ENCODE data around the gene ZNF274.
"Not testable (repeated sequence)": the region's sequence is repeated elsewhere in the genome, so short reads cannot be mapped to it uniquely, and the experiment has no call there.

ZNF274 gene

DNA sequence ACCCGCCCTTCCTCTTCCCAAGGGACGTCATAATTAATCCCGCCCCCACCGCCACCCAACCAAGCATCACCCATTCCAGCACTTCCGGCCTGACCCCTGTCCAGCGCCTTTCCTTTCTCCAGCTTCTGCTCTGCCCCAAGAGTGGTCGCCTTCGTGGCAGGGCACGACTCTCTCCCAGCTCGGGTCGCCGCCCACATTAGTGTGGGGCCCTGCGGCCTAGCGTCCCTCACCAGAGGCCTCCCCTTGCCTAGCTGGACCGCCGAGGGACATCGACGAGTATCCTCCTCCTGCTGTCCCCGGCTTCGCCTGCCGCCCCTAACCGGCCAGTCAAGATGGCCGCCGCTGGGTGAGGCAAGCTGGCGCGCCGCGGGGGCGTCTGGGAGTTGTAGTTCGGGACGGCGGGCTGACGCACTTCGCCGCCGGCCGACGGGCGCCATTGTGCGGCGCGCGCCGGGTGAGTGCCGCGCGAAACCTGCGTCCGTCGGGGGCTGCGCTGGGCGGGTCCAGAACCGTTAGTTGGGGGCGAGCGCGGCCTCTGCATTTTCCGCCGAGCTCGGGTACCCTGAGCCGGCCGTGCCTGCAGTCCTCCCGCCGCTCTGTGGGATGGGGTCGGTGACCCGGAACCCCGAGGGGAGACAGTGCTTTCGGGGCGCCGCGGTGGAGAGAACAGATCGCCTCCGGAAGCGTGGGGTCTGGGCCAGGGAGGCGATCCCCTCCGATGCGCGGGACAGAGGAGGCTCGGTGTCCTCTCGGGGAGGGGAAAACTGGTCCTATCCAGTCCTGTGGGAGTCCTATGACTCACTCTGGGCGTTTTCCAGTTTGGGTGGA is at the start of gene ZNF274:
Gene ZNF274, plus strand, starts transcription at position 73 of the 828 bp plus-strand sequence. CDS start 905 bp downstream, outside the sequence.
- peak; percentile 95 for DNase-seq

DNA sequence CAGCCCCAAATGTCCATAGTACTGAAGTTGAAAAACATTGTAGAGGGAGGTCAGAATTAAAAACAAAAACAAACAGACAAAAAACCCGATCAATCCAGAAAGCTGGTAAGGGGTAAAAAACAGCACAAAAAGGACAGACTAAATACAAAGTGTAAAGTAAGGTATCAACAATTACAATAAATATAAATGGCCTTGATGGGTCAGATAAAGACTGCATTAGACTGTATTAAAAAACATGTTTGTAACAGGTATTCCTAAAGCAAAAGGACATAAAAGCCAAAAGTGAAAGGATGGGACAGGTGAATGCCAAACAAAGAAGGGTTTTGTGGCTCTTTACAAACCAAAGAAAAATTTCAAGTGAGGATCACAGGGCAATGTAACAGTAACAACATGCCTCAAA is 48.6 kb upstream of the ZNF274 start:
- DNase-seq = no peak

DNA sequence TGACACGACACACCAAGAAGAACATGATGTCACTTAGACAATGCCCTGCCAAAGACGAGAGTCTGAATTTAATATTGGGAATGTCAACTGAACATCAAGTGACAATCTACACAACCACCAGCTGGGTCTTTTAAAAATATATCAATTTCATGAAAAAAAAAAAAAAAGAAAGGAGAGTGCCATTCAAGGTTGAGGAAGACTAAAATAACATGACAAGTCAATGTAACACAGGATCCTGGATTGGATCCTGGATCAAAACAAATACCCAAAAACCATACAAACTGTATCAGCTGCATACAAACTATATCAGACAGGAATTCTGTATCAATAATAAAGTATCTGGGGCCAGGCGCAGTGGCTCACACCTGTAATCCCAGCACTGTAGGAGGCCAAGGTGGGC is 37.0 kb upstream of the ZNF274 start:
- DNase-seq = no peak

DNA sequence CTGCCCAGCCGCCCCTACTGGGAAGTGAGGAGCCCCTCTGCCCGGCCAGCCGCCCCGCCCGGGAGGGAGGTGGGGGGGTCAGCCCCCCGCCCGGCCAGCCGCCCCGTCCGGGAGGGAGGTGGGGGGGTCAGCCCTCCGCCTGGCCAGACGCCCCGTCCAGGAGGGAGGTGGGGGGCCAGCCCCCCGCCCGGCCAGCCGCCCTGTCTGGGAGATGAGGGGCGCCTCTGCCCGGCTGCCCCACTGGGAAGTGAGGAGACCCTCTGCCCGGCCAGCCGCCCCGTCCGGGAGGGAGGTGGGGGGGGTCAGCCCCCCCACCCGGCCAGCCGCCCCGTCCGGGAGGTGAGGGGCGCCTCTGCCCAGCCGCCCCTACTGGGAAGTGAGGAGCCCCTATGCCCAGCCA is 35.4 kb upstream of the ZNF274 start:
- DNase-seq = not testable (repeated sequence)

DNA sequence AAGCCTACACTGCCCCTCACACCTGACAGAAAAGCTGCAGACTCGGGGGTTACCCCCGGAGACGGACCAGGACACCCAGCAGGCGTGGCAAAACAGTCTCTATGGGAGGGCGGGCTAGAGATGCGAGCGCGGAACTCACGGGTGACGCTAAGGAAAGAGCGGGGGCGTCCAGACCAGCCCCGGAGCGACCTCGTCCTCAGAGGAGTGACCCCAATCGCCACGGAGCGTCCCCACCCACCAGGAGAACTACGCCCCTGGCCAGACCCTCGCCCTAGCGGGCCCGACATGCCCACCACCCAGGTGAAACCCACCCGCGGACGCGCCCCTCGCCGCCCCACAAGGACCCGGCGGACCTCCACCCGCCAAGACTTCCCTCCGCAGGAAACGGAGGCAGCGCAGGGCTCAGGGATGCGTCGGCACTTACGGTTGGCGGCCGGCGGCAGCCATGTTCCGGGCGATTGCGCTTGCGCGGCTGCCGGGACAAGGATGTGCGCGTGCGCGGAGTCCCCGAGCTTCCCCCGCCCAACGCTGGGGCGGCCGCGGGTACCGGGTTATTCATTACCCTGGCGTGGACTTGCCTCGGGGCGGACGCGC is 32.4 kb upstream of the ZNF274 start, which contains the start of gene ZNF329:
Gene ZNF329, minus strand, starts transcription at position 462 of the 594 bp plus-strand sequence. CDS start 21,286 bp downstream, outside the sequence.
- peak; percentile 89 for DNase-seq

DNA sequence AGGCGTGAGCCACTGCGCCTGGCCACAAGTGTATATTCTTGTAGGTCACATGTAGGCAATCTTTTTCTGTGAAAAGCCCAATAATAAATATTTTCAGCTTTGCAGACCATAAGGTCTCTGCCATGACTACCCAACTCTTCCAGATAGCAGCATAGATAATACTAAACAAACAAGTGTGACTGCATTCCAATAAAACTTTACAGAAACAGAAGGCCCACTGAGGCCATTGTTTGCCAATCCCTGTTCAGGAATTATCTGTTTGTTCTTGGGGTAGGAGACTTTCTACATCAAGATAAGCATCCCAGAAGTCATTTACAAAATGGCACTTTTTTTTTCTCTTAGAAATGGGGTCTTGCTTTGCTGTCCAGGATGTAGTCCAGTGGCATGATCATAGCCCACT is 29.5 kb upstream of the ZNF274 start:
- no peak for DNase-seq

DNA sequence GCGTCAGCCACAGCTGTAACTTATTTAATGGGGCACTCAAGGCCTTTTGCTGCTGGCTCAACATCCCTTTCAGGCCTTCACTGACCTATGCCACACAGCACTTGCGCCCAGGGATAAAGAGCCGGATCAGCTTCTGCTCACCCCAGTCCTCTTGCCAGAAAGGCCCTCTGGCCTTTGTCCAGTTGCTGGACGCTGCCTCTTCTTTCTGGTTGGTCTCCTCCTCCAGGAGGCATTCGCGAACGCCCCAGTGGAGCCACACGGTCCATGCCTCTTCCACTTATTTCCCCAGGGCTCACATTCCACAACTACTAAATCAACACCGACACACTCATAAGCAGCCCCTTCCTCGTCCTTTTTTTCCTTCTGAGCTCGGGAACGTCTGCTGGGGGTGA is 28.6 kb upstream of the ZNF274 start:
- peak; percentile 76 for DNase-seq

DNA sequence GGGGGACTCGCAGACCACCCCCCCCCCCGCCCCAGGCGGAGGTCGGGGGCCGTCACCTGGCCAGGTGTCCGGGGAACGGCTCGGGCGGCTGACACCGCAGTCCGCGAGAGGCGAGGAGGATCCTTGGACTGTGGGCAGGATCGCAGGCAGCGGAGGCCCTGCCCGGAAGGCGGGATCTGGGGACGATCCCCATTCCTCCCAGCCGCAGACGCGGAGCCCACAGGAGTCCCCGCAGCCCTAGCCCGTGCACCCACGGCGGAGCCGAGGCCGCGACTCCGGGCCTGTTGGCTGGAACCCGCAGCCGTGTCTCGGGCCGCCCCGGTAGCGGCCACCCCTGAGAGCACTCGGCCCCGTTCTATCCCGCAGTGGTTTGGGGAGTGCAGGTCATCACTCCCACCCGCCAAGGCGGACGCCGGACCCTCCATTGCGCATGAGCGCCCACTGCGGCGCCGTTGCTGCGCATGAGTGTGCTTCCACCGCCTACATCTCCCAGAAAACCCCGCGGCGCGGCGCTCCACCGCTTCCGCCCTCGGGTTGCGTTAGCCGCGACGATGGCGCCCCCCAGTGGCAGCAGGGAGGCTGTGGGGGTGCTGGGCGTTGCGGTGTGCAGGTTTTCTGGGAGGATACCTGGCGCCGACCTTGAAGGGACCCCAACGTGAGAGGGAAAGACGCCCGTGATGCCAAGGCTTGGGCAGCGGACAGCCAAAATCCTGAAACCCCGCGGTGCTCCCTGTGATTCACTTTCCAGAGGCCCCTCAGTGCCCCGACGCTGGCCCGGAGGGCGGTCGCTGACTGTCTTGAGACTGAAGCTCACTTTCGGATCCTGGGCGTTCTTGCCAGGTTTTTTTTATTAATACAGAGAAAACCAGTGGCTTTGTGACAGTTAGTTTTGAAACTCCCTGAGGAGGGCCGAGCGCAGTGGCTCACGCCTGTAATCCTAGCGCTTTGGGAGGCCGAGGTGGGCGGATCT is 27.9 kb upstream of the ZNF274 start:
- peak; percentile 97 for DNase-seq

DNA sequence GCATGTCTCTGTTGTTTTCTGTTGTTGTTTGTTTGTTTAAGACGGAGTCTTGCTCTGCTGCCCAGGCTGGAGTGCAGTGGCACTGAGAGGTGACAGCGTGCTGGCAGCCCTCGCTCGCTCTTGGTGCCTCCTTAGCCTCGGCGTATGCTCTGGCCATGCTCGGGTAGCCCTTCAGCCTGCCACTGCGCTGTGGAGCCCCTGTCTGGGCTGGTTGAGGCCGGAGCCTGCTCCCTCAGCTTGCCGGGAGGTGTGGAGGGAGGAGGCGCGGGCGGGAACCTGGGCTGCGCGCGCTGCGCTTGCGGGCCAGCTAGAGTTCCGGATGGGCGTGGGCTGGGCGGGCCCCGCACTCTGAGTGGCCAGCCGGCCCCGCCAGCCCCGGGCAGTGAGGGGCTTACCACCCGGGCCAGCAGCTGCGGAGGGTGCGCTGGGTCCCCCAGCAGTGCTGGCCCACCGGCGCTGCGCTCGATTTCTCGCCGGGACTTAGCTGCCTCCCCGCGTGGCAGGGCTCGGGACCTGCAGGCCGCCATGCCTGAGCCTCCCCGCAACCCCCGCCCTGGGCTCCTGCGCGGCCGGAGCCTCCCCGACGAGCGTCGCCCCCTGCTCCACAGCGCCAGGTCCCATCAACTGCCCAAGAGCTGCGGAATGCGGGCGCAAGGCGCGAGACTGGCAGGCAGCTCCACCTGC is 25.7 kb upstream of the ZNF274 start:
- DNase-seq = no peak

DNA sequence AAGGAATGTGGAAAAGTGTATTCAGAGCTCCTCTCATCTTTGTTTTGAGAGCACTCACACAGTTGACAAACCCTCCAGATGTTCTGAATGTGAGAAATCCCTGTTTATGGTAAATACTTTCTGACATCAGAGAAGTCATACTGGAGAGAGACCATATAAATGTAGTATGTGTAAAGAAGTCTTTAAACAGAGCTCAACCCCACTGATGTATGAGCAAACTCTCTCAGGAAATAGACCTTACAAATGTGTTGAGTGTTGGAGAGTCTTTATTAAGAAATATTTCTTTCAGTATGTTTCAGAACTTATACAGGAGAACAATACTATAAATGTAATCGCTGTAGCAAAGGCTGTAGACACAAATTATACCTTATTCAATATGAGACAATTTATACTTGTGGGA is 16.6 kb upstream of the ZNF274 start:
- DNase-seq = no peak

DNA sequence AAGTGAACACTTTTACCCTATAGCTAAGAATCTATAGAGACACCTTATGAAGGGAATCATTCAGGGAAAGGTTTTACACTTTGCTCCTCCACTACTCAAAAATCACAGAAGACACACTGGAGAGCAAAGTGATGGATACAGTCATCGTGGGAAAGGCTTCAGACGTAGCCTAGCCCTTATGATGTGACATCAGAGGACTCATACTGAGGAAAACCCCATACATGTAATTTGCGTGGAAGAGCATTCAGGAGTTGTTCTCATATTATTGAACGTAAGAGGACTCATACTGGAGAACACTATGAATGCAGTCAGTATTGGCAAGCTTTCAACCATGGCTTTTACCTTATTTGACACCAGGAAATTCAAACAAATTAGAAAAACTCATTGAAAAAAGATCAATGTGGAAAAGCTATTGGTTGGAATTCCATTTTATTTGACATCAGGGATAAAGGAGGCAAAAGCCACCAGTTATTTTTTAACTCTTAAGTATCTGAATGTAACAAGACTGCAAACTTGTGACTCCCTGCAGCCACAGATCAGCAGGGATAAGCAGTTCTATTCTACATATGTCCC is 16.1 kb upstream of the ZNF274 start:
- DNase-seq = no peak

DNA sequence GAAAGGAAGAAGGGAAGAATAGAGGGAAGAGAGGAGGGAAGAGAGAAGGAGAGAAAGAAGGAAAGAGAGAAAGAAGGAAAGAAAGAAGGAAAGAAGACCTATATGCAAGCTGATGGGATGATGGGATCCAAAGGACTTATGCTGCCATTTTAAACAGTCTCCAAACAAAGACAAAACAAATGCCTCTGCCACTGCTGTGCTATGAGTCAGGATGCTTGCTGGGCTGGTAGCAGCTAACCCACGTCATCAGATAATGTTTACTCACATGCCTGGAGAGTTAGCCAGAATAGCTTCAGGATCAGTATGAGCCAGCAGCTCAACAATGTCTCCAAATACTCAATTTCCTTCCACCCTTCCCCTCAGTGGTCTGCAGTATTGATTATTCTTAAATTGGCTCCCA is 12.0 kb upstream of the ZNF274 start:
- no peak for DNase-seq

DNA sequence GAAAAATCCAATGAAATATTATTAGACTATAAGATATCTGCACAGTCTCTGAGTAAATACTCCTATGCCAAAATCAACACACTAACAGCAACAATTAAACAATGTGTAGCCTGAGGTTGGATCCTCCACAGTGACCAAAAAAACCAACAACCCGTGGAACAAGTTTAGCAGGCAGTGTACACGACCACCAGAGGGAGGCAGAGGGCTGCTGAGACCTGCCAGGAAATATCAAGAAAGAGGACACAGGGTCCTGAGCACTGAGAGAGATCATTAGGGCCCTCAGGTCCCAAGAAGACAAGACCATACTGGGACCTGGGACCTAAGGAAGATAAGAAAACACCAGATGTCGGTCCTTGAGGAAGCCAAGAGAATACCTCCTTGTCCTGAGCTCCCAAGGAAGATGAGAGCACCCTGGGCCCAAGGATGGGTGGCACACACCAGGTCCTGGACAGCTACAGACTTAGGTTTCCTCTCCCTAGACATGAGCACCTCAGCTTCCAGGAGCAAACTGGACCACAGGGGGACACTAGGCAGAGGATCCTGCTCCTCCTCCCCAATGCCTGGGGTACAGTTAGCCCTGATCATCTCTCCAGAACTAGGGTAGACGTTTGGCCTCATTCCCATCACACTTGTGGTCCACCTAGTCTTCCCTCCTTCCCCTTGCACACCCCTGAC is 822 bp upstream of the ZNF274 start:
- peak; percentile 59 for DNase-seq

DNA sequence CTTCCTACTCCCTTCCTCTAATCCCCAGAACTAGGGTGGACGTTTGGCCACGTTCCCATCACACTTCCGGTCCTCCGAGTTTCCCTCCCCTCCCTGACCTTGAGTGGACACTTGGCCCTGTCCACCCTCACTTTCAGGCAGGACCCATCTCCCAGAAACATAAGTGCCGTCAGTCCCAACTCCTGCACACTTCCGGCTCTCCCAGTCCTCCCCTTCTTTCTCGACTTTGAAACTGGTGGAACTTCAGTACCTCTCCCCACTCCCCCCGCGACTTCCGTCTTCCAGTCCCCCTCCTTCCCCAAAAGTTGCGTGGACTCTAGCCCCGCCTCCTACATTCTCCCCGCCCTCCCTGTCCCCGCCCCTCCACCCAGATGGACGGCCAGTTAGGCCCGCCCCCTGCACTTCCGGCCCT is 278 bp upstream of the ZNF274 start:
- DNase-seq = no peak

DNA sequence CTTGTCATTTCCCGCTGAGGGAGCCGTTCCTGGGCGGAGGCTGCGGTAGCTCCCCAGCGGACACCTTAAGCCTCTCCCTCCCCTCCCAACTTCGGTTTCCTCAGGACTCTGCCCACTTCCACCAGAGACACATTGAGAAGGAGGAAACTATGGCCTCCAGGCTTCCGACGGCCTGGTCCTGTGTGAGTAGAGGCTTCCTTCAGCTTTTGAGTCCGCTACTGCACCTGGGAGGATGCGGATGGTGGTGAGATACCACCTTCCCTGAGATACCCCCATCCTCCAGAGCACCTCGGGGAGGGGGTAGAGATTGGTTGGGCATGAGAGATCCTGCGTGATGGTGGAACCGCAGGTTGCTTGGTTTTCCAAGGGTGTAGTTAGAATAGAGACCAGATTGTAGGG is 955 bp downstream of the ZNF274 start:
- DNase-seq = no peak

DNA sequence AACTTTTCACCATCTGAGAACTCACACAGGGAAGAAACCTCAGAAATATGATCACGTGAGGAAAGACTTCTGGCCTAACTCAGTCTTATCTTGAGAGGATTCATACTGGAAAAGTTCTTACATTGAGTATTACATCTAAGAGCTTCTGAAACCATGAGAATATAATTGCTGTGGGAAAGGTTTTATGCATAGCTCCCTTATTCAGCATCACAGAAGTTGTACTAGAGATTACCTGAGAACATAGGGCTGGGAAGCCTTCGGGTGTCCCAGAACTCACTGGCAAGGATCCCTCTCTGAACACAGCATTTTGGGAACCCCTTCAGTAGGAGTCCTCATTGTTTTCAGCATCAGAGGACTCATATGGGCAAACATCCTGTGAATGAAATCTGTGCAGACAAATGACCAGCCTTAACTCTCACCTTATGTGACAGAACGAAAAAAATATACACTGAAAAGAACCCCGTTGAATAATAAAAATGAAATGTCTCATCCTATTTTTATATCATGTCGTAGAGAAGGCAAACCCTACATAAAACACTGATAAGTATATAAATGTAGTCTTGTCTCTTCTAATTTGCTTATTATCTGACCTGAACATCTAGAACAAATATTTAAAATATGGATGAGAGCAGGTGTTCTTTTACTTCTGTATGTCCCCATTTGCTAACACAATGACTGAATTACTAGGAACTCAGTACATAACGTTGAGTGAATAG is 14.2 kb downstream of the ZNF274 start:
- no peak for DNase-seq

DNA sequence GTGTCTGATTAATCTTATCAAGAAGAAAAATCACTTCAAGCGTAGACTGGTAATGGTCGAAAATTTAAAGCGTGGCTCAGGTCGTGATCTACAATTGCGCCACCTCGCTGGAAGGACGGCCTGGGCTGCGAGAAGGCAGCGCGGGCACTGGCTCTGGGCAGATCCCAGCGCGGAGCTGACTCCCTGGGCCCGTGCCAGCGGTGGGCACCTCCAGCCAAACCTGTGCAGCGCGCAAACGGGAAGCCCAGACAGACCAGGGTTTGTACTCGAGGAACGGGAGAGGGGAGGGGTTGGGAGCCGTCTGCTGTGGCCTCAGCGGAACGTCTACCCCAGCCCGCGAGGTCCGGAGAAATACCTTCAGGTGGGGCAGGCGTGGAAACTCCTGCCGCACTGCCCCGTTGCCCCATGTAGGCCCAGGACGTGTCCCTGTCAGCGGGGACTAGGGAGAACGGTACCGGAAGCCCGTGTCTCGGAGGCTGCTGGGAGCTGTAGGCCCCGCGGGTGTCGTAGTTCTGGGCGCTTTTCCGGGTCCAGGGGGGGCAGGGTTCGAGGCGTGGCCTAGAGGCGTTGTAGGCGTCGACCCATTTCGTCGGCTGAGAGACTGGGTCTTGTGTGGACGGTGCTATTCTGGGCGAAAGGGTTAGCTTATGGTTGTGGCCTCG is 21.1 kb downstream of the ZNF274 start:
- no peak for DNase-seq

DNA sequence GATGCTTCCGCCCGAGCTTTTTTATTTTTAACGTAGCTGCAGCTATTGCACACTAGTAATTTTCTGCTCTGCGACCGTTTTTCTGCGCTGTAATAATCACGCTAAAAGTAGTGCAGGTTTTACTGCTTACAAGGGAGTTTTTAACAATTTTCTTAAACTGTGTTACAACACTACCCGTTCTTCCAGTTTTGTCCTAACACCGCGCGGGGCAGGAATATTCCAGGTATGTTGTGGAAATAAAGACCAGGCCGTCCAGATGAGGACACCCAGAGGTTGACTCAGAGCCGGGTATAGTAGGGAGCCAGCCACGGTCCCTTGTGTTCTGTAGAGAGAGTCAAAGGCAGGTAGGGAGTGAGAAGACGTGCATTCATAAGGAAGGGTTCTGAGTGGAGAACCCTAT is 21.7 kb downstream of the ZNF274 start:
- no peak for DNase-seq

DNA sequence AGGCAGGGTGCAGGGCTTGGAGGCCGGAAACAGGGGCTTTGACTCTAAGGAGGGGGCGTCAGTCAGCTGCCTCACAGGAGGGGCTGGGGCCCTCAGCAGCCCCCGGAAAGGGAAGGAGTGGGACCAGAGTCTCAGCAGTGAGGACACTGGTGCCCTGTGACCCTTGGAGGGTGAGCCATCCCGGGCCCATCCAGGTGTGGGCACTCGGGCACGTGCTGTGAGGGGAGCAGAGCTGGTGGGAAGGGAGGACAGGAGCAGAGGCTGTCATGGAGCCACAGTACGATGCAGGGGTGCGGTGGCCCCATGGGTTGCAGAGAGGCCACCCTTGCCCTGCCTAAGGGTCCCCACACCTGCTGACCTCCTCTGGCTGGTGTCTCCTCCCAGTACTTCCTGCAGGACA is 26.7 kb downstream of the ZNF274 start:
- DNase-seq = no peak

DNA sequence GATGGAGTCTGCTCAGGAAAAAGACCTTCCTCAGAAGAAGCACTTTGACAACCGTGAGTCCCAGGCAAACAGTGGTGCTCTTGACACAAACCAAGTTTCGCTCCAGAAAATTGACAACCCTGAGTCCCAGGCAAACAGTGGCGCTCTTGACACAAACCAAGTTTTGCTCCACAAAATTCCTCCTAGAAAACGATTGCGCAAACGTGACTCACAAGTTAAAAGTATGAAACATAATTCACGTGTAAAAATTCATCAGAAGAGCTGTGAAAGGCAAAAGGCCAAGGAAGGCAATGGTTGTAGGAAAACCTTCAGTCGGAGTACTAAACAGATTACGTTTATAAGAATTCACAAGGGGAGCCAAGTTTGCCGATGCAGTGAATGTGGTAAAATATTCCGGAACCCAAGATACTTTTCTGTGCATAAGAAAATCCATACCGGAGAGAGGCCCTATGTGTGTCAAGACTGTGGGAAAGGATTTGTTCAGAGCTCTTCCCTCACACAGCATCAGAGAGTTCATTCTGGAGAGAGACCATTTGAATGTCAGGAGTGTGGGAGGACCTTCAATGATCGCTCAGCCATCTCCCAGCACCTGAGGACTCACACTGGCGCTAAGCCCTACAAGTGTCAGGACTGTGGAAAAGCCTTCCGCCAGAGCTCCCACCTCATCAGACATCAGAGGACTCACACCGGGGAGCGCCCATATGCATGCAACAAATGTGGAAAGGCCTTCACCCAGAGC is 29.6 kb downstream of the ZNF274 start:
- DNase-seq = no peak
